HG02943 (cell line): Measurements from ENCODE around the gene NUB1.

Experiments
- ATAC-seq: cut with Tn5 transposase; IDR thresholded peaks from one replicate; pipeline ENCODE4 v1.9.1; 2021; ENCODE audit warnings: mild to moderate bottlenecking, low read depth, moderate library complexity; ENCODE audit not compliant: unreplicated experiment

Gene NUB1

GRCh38 chr7:151399906-151400305 is 58.3 kb downstream of the NUB1 start:
- ATAC-seq = no peak

GRCh38 chr7:151400626-151401315 is 59.2 kb downstream of the NUB1 start:
- ATAC-seq = peak; percentile 55

GRCh38 chr7:151402029-151402835 is 60.6 kb downstream of the NUB1 start:
- ATAC-seq = no peak

- no peak for ATAC-seq
These were observed 62.2 kb downstream of the NUB1 start for GRCh38 chr7:151403764-151404163.

GRCh38 chr7:151404216-151405011 is 62.8 kb downstream of the NUB1 start:
- no peak for ATAC-seq

- no peak for ATAC-seq
These were observed 63.4 kb downstream of the NUB1 start for GRCh38 chr7:151405056-151405455.

- ATAC-seq = no peak
These were observed 64.0 kb downstream of the NUB1 start for GRCh38 chr7:151405588-151405987.

- ATAC-seq = no peak
These were observed 64.7 kb downstream of the NUB1 start for GRCh38 chr7:151406051-151406875.

- no peak for ATAC-seq
These were observed 65.4 kb downstream of the NUB1 start for GRCh38 chr7:151406886-151407583.

GRCh38 chr7:151408498-151408838 is 66.9 kb downstream of the NUB1 start:
- no peak for ATAC-seq

- no peak for ATAC-seq
These were observed 67.4 kb downstream of the NUB1 start for GRCh38 chr7:151408839-151409666.

GRCh38 chr7:151409667-151410404 is 68.2 kb downstream of the NUB1 start, which contains the start of gene WDR86:
WDR86 (minus strand) TSS chr7:151410038; CDS start chr7:151409589, 449 bp downstream.
- ATAC-seq = no peak

GRCh38 chr7:151410405-151411390 is 69.1 kb downstream of the NUB1 start:
- no peak for ATAC-seq

GRCh38 chr7:151411551-151411950 is 69.9 kb downstream of the NUB1 start:
- ATAC-seq = no peak

- ATAC-seq = no peak
These were observed 70.7 kb downstream of the NUB1 start for GRCh38 chr7:151412318-151412717.

- no peak for ATAC-seq
These were observed 71.6 kb downstream of the NUB1 start for GRCh38 chr7:151413241-151413640.
